Raji (cell line): ENCODE results near the gene FAM184A.

ENCODE experiments used
- POLR2A ChIP-seq: IDR thresholded peaks from 2 replicates; pipeline ENCODE4 v1.6.1; 2011; ENCODE audit warnings: low read depth, low read length, control low read depth; ENCODE audit not compliant: insufficient read depth

The FAM184A gene

GRCh38 chr6:119110601-119111548 lies 32.4 kb upstream of the FAM184A start:
- no peak for TF ChIP-seq POLR2A

DNA sequence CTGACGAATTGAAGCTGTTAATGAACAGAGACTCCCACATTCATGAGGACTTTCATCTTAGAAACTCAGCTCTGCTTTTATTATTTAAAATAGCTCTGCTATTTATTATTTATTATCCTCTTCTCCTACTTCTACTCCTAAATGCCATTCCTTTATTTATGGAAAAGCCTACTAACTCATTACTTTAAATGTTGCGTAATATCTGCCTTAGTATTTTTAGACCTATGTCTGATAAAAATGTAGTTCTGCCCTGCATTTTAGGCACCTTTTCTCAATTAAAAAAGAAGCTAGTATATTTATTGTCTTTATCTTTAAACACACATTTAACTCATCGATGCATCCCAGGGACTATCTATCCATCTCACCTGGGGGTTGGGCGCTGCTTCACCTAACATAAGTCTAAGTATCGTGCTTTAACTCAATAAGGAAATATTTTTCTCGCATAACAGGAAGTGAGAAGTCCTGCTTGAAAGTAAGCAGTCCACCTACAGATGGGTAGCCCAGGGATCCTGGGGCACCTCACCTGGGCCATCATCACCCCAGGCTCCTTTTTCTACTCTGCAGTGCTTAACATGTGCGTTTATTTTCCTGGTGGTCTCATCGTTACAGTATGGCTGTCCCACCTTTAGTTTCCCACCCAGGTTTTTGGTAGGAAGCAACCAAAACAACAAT lies 31.3 kb upstream of the FAM184A start:
- no peak for TF ChIP-seq POLR2A

DNA sequence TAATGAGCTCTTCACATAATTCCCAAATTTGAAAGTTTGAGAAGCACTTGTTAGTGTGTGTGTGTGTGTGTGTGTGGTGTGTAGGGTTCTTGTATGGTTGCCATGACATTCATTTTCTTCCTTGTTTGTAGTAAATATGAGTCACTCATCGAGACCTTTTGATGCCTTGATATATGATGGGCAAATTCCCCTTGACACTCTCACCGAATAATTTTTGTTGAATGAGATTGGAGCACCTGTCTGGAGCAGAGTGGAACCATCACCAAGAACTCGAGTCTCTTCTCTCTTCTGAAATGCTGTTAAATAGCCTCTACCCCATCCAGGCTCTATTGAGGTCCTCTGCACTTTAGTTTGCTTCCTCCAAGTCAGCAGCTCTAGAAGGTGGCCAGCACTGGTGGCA lies 29.6 kb upstream of the FAM184A start:
- no peak for TF ChIP-seq POLR2A

GRCh38 chr6:119105282-119105681 lies 26.8 kb upstream of the FAM184A start:
- TF ChIP-seq POLR2A = no peak

DNA sequence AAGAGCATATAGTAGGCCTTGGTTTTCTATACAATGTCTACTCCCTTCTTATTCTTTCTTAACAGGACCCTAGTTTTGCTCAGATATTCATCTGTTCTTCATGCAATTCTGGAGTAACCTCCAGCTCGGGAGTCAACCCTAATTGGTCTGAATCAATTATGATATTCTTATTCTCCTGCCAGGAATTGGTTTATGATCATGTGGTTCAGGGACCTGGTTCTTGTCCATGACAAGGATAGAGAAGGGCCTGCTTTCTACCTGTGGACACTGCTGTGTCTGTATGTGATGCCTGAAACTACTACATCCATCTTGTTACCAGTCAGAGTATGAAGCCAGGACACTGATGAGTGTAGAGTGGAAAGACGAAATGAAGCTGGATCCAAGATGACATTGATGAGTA lies 24.4 kb upstream of the FAM184A start:
- TF ChIP-seq POLR2A = no peak

DNA sequence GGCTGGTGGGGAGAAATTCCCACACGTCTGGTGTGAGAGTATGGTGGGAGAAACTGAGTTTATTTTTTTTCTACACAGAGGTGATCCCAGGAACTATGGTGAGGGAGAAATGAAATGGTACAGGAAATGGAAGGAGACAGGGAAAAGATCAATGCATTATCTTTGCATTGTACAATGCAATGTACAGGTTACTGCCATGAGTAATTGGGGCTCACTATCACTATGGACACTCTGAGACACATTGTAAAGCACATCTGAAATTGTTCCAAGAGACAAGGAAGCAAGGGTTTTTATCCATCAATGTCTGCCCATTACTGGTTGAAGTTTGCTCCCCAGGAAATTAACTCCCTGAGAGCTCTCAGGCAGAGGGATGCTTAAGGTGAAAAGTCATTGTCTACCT lies 21.7 kb upstream of the FAM184A start:
- TF ChIP-seq POLR2A = no peak

GRCh38 chr6:119096721-119097565 lies 18.5 kb upstream of the FAM184A start:
- no peak for TF ChIP-seq POLR2A

- no peak for TF ChIP-seq POLR2A
These were observed 11.8 kb upstream of the FAM184A start for GRCh38 chr6:119090256-119090655.

DNA sequence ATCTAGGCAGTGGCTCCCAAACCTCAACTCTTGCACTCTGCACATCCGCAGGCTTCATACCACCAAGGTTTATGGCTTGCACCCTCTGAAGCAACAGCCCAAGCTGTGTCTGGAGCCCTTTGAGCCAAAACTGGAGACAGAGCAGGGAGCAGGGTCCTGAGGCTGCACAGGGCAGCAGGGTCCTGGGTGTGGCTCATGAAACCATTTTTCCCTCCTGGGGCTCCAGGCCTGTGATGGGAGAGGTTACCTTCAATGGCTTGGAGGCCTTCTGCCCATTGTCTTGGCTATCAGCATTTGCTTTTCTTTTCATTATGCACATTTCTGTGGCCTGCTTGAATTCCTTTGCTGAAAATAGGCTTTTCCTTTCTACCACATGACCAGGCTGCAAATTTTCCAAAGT lies 6.3 kb upstream of the FAM184A start:
- TF ChIP-seq POLR2A = no peak

DNA sequence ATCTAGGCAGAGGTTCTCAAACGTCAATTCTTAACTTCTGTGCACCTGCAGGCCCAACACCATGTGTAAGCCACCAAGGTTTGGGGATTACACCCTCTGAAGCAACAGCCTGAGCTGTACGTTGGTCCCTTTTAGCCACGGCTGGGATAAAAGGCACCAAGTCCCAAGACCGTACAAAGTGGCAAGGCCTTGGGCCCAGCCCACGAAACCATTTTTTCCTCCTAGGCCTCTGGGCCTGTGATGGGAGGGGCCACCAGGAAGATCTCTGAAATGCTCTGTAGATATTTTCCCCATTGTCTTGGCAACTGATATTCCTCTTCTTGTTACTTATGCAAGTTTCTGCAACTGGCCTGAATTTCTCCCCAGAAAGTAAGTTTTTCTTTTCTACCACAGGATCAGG lies 4.5 kb upstream of the FAM184A start:
- TF ChIP-seq POLR2A = no peak

GRCh38 chr6:119079283-119079809 lies 882 bp upstream of the FAM184A start:
- no peak for TF ChIP-seq POLR2A

- TF ChIP-seq POLR2A = no peak
These were observed 655 bp downstream of the FAM184A start for GRCh38 chr6:119077643-119078375.

GRCh38 chr6:119077391-119077642 lies 1.1 kb downstream of the FAM184A start:
- TF ChIP-seq POLR2A = no peak

DNA sequence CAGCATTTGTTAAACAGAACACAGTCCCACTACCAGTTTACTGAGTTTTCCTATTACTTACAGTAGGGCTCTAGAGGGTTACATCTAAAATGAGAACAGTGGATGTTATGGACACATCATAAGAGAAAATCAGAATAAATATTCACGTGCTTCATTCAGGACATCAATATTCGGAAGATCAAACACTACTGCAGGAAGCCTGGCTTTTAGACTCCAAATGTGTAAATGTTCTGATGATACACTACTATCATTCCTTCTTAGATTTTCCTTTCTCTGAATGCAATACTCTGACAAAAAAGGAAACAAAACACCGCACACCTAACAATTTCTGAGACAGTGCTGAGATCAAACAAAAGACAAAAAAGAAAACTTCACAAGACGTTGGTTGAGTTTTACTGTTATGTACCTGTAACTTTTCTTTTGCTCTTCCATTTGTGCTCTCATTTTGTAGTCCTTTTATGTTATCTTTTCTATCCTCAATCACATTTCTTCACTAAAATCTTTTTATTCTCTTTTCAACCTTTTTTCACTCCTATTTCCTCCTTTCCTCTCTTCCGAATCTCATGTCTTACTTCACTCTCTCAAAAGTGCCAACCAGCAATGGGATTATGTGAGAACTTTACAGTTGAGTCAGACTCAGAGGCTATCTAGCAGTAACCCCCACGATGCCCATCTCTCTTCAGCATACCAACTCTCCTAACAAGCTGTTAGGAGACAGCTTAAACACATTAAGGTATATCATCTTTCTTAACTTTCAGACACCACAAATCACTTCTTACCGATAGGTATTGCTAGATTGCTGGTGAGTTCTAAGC lies 1.7 kb downstream of the FAM184A start:
- no peak for TF ChIP-seq POLR2A

DNA sequence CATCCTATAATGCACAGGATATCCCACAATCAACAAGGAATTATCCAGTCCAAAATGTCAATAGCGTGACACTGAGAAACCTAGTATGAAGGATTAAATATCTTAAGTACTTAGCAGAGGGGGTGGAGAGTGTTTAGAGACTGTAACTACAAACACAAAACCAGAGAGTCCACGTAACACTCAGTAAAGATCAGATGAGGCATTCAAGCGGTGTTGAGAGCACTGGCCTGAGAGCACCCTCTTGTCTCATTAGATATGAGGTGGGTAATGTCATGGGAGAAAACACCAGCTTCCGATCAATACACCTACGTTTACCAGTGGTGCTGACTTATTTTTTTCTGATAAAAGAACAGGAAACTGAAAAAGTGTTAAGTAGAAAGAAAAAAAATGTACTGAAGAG lies 2.3 kb downstream of the FAM184A start:
- TF ChIP-seq POLR2A = no peak
